Measurements from ENCODE around the gene PROSER3. TPM values are rescaled to one million over a fixed set of nuclear protein-coding genes. Genes with fewer than 3 reads are reported as not detected.

The PROSER3 gene
- total and polyA plus RNA-seq, 9 of the 15 experiments (the other 6 are each of a cell fraction or from before 2014, with no cell fraction given), result 1.0 to 39.5 (median 5.1) TPM

- TF ChIP-seq ZBTB11 (CRISPR knock-in tag; IDR thresholded peaks at IDR 0.05) (peak in 1 of 3 experiments; percentile 93; a peak in 2 of 6 replicates), ZNF551 (CRISPR knock-in tag; IDR thresholded peaks at IDR 0.05) (no peak), ZBTB43 (CRISPR knock-in tag; IDR thresholded peaks at IDR 0.05) (no peak), KDM5B (IDR thresholded peaks at IDR 0.05; ENCODE audit: insufficient replicate concordance, low read depth, low read length) (peak; percentile 13), NR2F6 (CRISPR knock-in tag; IDR thresholded peaks at IDR 0.05) (no peak), THAP7 (CRISPR knock-in tag; IDR thresholded peaks at IDR 0.05) (no peak), ZNF518B (CRISPR knock-in tag; IDR thresholded peaks at IDR 0.05) (no peak), LEF1 (IDR thresholded peaks at IDR 0.05) (no peak), CAMTA2 (CRISPR knock-in tag; conservative IDR thresholded peaks at IDR 0.05) (no peak), ARID2 (IDR thresholded peaks at IDR 0.05) (no peak), RBM15 (IDR thresholded peaks at IDR 0.05; ENCODE audit: insufficient read depth, low read length) (no peak), ZNF507 (tag; conservative IDR thresholded peaks at IDR 0.05) (no peak), OTX1 (CRISPR knock-in tag; IDR thresholded peaks at IDR 0.05) (no peak), CREB1 (IDR thresholded peaks at IDR 0.05) (peak; percentile 90), CREB1 (CRISPR knock-in tag; IDR thresholded peaks at IDR 0.05) (peak; percentile 79), HIVEP1 (CRISPR knock-in tag; IDR thresholded peaks at IDR 0.05) (no peak)
Measured at GRCh38 chr19:35717665-35718344, 40.2 kb upstream of the PROSER3 start, which contains the start of gene KMT2B (continued).

Measured in K562 (cell line).